Activated B cell treated with CpG ODN at 0.5 μM for 24 hours (primary cell): ENCODE data around the gene NEMP2. TPM values are rescaled to one million over a fixed set of nuclear protein-coding genes. Genes with fewer than 3 reads are reported as not detected.
A peak's percentile ranks its signal among the peaks of the same experiment; 100 is the strongest.

Source experiments
- ATAC-seq: fragments of 200-7000 bp; cut with Tn5 transposase; one replicate; pipeline ENCODE4 v1.10.0; 2021; ENCODE audit warnings: low read depth, mild to moderate bottlenecking, moderate library complexity
- CTCF ChIA-PET: fragments of 350-600 bp; sonication (Branson Sonifier 250); formaldehyde crosslinking; loops from one replicate; lab custom pipeline; 2021; ENCODE audit warnings: antibody characterized with exemption; lab: Charles Lee
- POLR2A ChIA-PET: fragments of 350-600 bp; sonication (Branson Sonifier 250); formaldehyde crosslinking; loops from one replicate; lab custom pipeline; 2021; ENCODE audit warnings: antibody characterized with exemption; lab: Charles Lee
- DNase-seq: peaks from one replicate; pipeline ENCODE4 v3.0.0; 2022
- H3K27ac Mint-ChIP-seq: one replicate; pipeline ENCODE4 v1.8.0; 2020; ENCODE audit warnings: mixed read lengths
- H3K27me3 Mint-ChIP-seq: one replicate; pipeline ENCODE4 v1.8.0; 2021; ENCODE audit warnings: mixed read lengths
- H3K36me3 Mint-ChIP-seq: one replicate; pipeline ENCODE4 v1.8.0; 2021; ENCODE audit warnings: low read depth, mixed read lengths
- H3K4me1 Mint-ChIP-seq: one replicate; pipeline ENCODE4 v1.8.0; 2021; ENCODE audit warnings: mixed read lengths
- H3K4me3 Mint-ChIP-seq: one replicate; pipeline ENCODE4 v1.8.0; 2020; ENCODE audit warnings: mild to moderate bottlenecking, mixed read lengths
- H3K9me3 Mint-ChIP-seq: one replicate; pipeline ENCODE4 v1.8.0; 2020; ENCODE audit warnings: mixed read lengths
- intact Hi-C: fragments of 100-400 bp; cut with micrococcal nuclease; formaldehyde crosslinking; loops from one replicate; pipeline ENCODE4 v1.15.1; 2024
- total RNA-seq: library from RNA; stranded (reverse); gene quantifications from 2 replicates; pipeline ENCODE4 v1.2.3, GENCODE V29; 2022
- TF ChIP-seq, protein P1 (sequence below): fragments of 200-600 bp; IDR thresholded peaks from one replicate; pipeline ENCODE4 v1.8.0; 2022; ENCODE audit warnings: antibody characterized with exemption, mild to moderate bottlenecking

The NEMP2 gene
- total RNA-seq, 1 donor from 2014 or later: 14.2 TPM

DNA sequence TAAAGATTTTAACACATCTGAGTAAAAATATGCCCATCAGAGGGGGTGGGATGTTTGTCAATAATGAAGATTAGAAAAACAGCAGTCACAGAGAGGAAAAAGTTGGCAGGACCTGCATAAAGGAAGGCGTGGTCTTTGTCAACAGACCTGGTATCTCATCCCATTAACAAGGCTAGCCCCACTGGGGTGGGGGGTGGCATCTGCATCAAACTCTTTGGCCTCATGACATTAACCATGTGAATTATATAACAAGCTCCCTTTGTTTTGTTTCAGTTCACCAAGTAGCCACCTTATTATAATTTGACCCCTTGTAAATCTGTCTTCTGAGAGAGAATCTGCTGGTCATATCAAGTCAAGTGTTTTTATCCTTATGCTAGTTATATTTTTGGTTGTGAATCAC is 28.8 kb downstream of the NEMP2 start:
- Mint-ChIP-seq H3K27ac (peak overlapping the region; percentile 52), H3K36me3 (peaks cover 57% of the 10 kb centered on the region), H3K4me3 (no peak overlapping the region), H3K9me3 (no peaks in the 10 kb centered on the region), H3K4me1 (peaks cover 24% of the 10 kb centered on the region), H3K27me3 (no peaks in the 10 kb centered on the region)
- intact Hi-C loops: no loop called here
- CTCF ChIA-PET: no interaction called here
- DNase-seq: no peak
- no peak for ATAC-seq
- POLR2A ChIA-PET: no interaction called here
- TF ChIP-seq, protein P1, sequence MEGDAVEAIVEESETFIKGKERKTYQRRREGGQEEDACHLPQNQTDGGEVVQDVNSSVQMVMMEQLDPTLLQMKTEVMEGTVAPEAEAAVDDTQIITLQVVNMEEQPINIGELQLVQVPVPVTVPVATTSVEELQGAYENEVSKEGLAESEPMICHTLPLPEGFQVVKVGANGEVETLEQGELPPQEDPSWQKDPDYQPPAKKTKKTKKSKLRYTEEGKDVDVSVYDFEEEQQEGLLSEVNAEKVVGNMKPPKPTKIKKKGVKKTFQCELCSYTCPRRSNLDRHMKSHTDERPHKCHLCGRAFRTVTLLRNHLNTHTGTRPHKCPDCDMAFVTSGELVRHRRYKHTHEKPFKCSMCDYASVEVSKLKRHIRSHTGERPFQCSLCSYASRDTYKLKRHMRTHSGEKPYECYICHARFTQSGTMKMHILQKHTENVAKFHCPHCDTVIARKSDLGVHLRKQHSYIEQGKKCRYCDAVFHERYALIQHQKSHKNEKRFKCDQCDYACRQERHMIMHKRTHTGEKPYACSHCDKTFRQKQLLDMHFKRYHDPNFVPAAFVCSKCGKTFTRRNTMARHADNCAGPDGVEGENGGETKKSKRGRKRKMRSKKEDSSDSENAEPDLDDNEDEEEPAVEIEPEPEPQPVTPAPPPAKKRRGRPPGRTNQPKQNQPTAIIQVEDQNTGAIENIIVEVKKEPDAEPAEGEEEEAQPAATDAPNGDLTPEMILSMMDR: no peak

DNA sequence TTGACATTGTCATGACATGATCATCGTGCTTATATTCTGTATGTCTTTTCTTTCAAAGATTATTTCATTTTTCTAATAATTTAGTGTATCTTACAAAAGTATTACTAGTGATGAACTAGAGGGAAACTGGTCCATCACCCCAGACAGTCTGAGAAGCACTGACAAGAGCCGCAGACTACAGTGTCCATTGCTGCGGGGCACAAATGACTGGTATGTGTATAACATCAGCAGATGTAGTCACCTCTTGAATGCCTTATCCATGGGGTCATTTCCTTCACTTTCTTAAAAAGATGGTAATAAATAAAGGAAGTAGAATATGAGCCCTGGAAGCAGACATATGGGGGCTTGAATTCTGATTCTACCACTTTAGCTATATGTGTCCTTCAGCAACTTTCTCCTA is 29.6 kb downstream of the NEMP2 start:
- ChIA-PET POLR2A (interaction anchor here (1.7 kb wide), 1 partner anchor 29 kb away, joined by 5 read pairs; the partner anchor contains the start of gene NEMP2), CTCF (no interaction called here)
- H3K27me3 Mint-ChIP-seq: no peaks in the 10 kb centered on the region
- intact Hi-C loops: no loop called here
- H3K9me3 Mint-ChIP-seq: no peaks in the 10 kb centered on the region
- H3K27ac Mint-ChIP-seq: no peak overlapping the region
- H3K4me1 Mint-ChIP-seq: peaks cover 24% of the 10 kb centered on the region
- DNase-seq: no peak
- peaks cover 56% of the 10 kb centered on the region for H3K36me3 Mint-ChIP-seq
- TF ChIP-seq, protein P1: no peak
- no peak overlapping the region for H3K4me3 Mint-ChIP-seq
- no peak for ATAC-seq

DNA sequence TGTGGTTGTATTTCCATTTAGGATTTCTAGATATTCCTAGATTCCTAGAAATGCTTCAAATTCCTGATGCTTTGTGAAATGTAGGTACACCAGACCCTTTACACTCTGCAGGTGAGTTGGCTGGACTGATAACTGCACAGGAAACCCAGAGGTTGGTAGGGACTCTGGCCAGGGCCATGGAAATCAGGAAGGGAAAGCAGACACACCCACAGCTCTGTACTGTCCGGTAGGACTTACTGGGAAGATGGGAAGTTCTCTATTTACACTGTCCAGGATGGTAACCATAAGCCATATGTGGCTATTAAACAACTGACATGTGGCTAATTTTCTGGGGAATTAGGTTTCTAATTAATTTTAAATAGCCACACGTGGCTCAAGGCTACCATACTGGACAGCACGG is 31.4 kb downstream of the NEMP2 start:
- intact Hi-C loops: no loop called here
- Mint-ChIP-seq H3K27ac (no peak overlapping the region), H3K4me3 (no peak overlapping the region), H3K36me3 (peaks cover 60% of the 10 kb centered on the region), H3K27me3 (no peaks in the 10 kb centered on the region), H3K9me3 (no peaks in the 10 kb centered on the region), H3K4me1 (peaks cover 24% of the 10 kb centered on the region)
- no peak for DNase-seq
- TF ChIP-seq, protein P1: no peak
- no peak for ATAC-seq
- CTCF ChIA-PET: no interaction called here
- POLR2A ChIA-PET: no interaction called here

DNA sequence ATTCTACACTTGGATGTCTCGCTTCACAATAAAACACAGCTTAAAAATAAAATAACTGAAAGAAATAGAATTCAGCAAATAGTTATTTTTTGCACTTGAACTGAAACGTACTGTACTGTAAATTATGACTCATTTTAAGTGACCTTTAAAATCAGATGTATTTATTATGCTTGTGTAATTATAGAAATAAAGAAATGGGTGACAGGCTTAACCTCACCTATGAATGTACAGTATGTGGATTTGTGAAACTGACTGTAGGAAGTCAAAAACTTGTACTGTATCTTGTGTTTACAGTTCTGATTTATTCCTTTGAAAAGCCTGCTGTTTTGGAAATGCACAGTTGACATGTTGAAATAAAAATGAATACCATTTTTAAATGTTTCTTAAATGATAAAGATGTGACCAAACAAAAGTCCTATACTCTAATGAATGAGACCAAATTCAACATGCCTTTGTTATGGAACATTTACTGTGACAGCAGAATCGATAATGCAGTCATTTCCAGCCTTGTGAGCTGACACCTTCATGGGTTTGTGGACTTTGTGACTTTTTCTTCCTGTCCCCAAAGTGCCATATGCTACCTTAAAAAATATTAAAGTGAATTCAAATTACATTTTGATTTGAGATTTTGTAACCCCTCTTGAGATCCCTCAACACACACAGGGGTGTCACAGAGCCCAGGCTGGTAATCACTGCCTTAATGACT is 32.7 kb downstream of the NEMP2 start:
- Mint-ChIP-seq H3K27ac (no peak overlapping the region), H3K4me3 (no peak overlapping the region), H3K27me3 (no peaks in the 10 kb centered on the region), H3K9me3 (no peaks in the 10 kb centered on the region), H3K36me3 (peaks cover 62% of the 10 kb centered on the region), H3K4me1 (peaks cover 14% of the 10 kb centered on the region)
- TF ChIP-seq, protein P1: no peak
- POLR2A ChIA-PET: no interaction called here
- no peak for DNase-seq
- CTCF ChIA-PET: no interaction called here
- intact Hi-C loops: no loop called here
- no peak for ATAC-seq

DNA sequence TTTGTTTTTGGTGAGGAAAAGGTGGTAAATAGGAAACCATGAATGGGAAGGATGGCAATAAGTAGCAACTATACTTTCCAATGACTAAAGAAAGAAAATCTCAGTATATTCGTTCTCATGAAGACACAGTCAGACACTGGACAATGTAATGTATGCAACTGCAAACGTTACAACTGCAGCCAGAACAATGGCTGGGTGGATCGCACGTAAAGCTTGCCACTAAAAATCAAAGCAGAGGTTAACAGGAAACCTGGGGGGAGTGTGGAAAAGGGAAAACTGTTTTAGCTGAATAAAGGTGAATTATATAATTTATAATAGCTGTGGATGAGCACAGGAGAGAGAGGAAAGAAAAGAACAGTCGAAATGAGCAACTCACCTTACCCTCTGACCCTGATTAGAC is 33.3 kb downstream of the NEMP2 start:
- H3K4me3 Mint-ChIP-seq: no peak overlapping the region
- CTCF ChIA-PET: no interaction called here
- no peak overlapping the region for H3K27ac Mint-ChIP-seq
- no peak for ATAC-seq
- peaks cover 62% of the 10 kb centered on the region for H3K36me3 Mint-ChIP-seq
- TF ChIP-seq, protein P1: no peak
- POLR2A ChIA-PET: no interaction called here
- H3K27me3 Mint-ChIP-seq: no peaks in the 10 kb centered on the region
- no peaks in the 10 kb centered on the region for H3K9me3 Mint-ChIP-seq
- H3K4me1 Mint-ChIP-seq: peaks cover 9% of the 10 kb centered on the region
- no peak for DNase-seq
- intact Hi-C loops: no loop called here
